Neutrophil (primary cell): ENCODE results near the gene NPAS2.

Source experiments
- H3K27ac ChIP-seq: fragments of 200-600 bp; sonication (generic); 2 replicates; pipeline ENCODE4 v1.5.1; 2016; ENCODE audit warnings: mild to moderate bottlenecking, moderate library complexity
- H3K27me3 ChIP-seq: fragments of 200-600 bp; sonication (generic); 2 replicates; pipeline ENCODE4 v1.6.0; 2016; ENCODE audit warnings: mild to moderate bottlenecking
- H3K36me3 ChIP-seq: fragments of 200-600 bp; sonication (generic); 2 replicates; pipeline ENCODE4 v1.5.1; 2017
- H3K4me1 ChIP-seq, 2 experiments: fragments of 200-600 bp in 1 of 2; sonication (generic) in 1 of 2; 1 replicate in 1 of 2; 2 replicates in 1 of 2; pipeline versions ENCODE4 v1.5.1 to v1.6.1; 2013 to 2016; ENCODE audit warnings: low read depth in 1 of 2, low read length in 1 of 2, mild to moderate bottlenecking in 1 of 2, moderate library complexity in 1 of 2; ENCODE audit not compliant: control insufficient read depth in 1 of 2, insufficient read depth in 1 of 2
- H3K4me3 ChIP-seq, 2 experiments: fragments of 200-600 bp in 1 of 2; sonication (generic) in 1 of 2; 1 replicate in 1 of 2; 2 replicates in 1 of 2; pipeline ENCODE4 v1.5.1; 2013 to 2016; ENCODE audit warnings: low read depth in 1 of 2, low read length in 1 of 2, mild to moderate bottlenecking in 1 of 2, moderate library complexity in 1 of 2
- H3K9me3 ChIP-seq: fragments of 200-600 bp; sonication (generic); 2 replicates; pipeline ENCODE4 v1.5.1; 2016
- CTCF ChIP-seq: fragments of 200-600 bp; sonication (generic); IDR thresholded peaks from 2 replicates; pipeline ENCODE4 v1.5.1; 2016; ENCODE audit warnings: antibody characterized with exemption

Gene NPAS2

GRCh38 chr2:100818003-100818605 is 1.8 kb upstream of the NPAS2 start:
- Histone ChIP-seq H3K4me1 (no peaks in the 10 kb centered on the region), H3K36me3 (no peaks in the 10 kb centered on the region), H3K27me3 (peaks cover 99% of the 10 kb centered on the region), H3K9me3 (no peaks in the 10 kb centered on the region), H3K27ac (no peak overlapping the region), H3K4me3 (no peak overlapping the region)
- TF ChIP-seq CTCF: no peak

- no peak for TF ChIP-seq CTCF
- Histone ChIP-seq H3K27me3 (peaks cover 99% of the 10 kb centered on the region), H3K9me3 (no peaks in the 10 kb centered on the region), H3K36me3 (no peaks in the 10 kb centered on the region), H3K27ac (no peak overlapping the region), H3K4me1 (no peaks in the 10 kb centered on the region), H3K4me3 (no peak overlapping the region)
Observed at GRCh38 chr2:100818606-100819369, 1.2 kb upstream of the NPAS2 start.

GRCh38 chr2:100820273-100820522 is 259 bp downstream of the NPAS2 start:
- TF ChIP-seq CTCF: no peak
- H3K36me3 ChIP-seq: no peaks in the 10 kb centered on the region

GRCh38 chr2:100820523-100821254 is 750 bp downstream of the NPAS2 start:
- Histone ChIP-seq H3K9me3 (no peaks in the 10 kb centered on the region), H3K27ac (no peak overlapping the region), H3K4me3 (no peak overlapping the region), H3K36me3 (no peaks in the 10 kb centered on the region), H3K27me3 (peaks cover 93% of the 10 kb centered on the region), H3K4me1 (no peaks in the 10 kb centered on the region)
- TF ChIP-seq CTCF: no peak

More at GRCh38 chr2:100820273-100820522, 259 bp downstream of the NPAS2 start:
- H3K4me3 ChIP-seq: no peak overlapping the region
- no peaks in the 10 kb centered on the region for H3K4me1 ChIP-seq
- H3K9me3 ChIP-seq: no peaks in the 10 kb centered on the region
- peaks cover 96% of the 10 kb centered on the region for H3K27me3 ChIP-seq
- no peak overlapping the region for H3K27ac ChIP-seq

- Histone ChIP-seq H3K36me3 (no peaks in the 10 kb centered on the region), H3K9me3 (no peaks in the 10 kb centered on the region), H3K27ac (no peak overlapping the region), H3K4me1 (no peaks in the 10 kb centered on the region), H3K27me3 (peaks cover 90% of the 10 kb centered on the region), H3K4me3 (no peak overlapping the region)
- no peak for TF ChIP-seq CTCF
Observed at GRCh38 chr2:100821255-100821910, 1.4 kb downstream of the NPAS2 start.
